Natural killer cell (primary cell): Measurements from ENCODE around the gene SLCO1A2. TPM values are rescaled to one million over a fixed set of nuclear protein-coding genes. Genes with fewer than 3 reads are reported as not detected.

Source experiments
- ATAC-seq, 3 donors: fragments of 150-1000 bp in 2 of 3; fragments of 200-7000 bp in 1 of 3; cut with Tn5 transposase; 1 replicate in 1 of 3; 2 replicates in 2 of 3; pipeline ENCODE4 v1.10.0; 2021; ENCODE audit warnings: mild to moderate bottlenecking in 2 of 3, moderate library complexity in 2 of 3
- DNase-seq, 2 donors: peaks; one replicate each; pipeline versions ENCODE4 v3.0.0 to v3.0.0-alpha.2; 2013 to 2021; ENCODE audit warnings: mixed read lengths in 1 of 2
- H3K27ac ChIP-seq: one replicate; pipeline ENCODE4 v1.5.1; 2013; ENCODE audit warnings: mild to moderate bottlenecking, low read length
- H3K27me3 ChIP-seq: one replicate; pipeline ENCODE4 v1.6.1; 2013; ENCODE audit warnings: low read length; ENCODE audit not compliant: control insufficient read depth, insufficient read depth
- H3K36me3 ChIP-seq: one replicate; pipeline ENCODE4 v1.6.1; 2013; ENCODE audit warnings: low read length; ENCODE audit not compliant: control insufficient read depth, insufficient read depth
- H3K4me1 ChIP-seq: one replicate; pipeline ENCODE4 v1.6.1; 2013; ENCODE audit warnings: low read length; ENCODE audit not compliant: control insufficient read depth, insufficient read depth
- H3K4me3 ChIP-seq: one replicate; pipeline ENCODE4 v1.5.1; 2013; ENCODE audit warnings: low read length
- H3K9me3 ChIP-seq: one replicate; pipeline ENCODE4 v1.6.1; 2013; ENCODE audit warnings: low read length; ENCODE audit not compliant: control insufficient read depth, insufficient read depth
- H3K27ac Mint-ChIP-seq, 2 donors: one replicate each; pipeline ENCODE4 v1.8.0; 2022; ENCODE audit warnings: mild to moderate bottlenecking in 2 of 2, mixed read lengths in 2 of 2, moderate library complexity in 1 of 2
- H3K27me3 Mint-ChIP-seq, 2 donors: one replicate each; pipeline ENCODE4 v1.8.0; 2022; ENCODE audit warnings: low read depth in 2 of 2, mixed read lengths in 2 of 2
- H3K36me3 Mint-ChIP-seq: one replicate; pipeline ENCODE4 v1.8.0; 2022; ENCODE audit warnings: mixed read lengths
- H3K4me1 Mint-ChIP-seq, 2 donors: one replicate each; pipeline ENCODE4 v1.8.0; 2022; ENCODE audit warnings: mixed read lengths in 2 of 2
- H3K4me3 Mint-ChIP-seq: one replicate; pipeline ENCODE4 v1.8.0; 2022; ENCODE audit warnings: mild to moderate bottlenecking, moderate library complexity, mixed read lengths
- H3K9me3 Mint-ChIP-seq, 2 donors: one replicate each; pipeline ENCODE4 v1.8.0; 2022; ENCODE audit warnings: mixed read lengths in 2 of 2
- CTCF ChIP-seq: fragments of 200-600 bp; IDR thresholded peaks from one replicate; pipeline ENCODE4 v1.8.0; 2022; ENCODE audit warnings: antibody characterized with exemption
- WGBS: methylation state at CpG from one replicate; pipeline ENCODE4 v1.1.7; 2013; ENCODE audit warnings: missing lambda C conversion rate; ENCODE audit not compliant: insufficient coverage; 5-methylcytosine and 5-hydroxymethylcytosine counted together
- intact Hi-C: fragments of 100-400 bp; cut with micrococcal nuclease; formaldehyde crosslinking; loops from one replicate; pipeline ENCODE4 v1.14.2; 2022
- total RNA-seq, 4 donors: library from RNA; stranded (reverse); fragments of 120-200 nt in 1 of 4; gene quantifications; one replicate each; pipeline versions ENCODE4 v1.2.3 to v1.2.4, GENCODE V29; 2013 to 2022

Gene SLCO1A2
- total RNA-seq, 3 donors from 2014 or later (not counting 1 experiment from before 2014, with no cell fraction given): not detected

- WGBS: 59% methylated on average over 2 of the region's 2 CpGs
- H3K27me3 Mint-ChIP-seq: no peaks in the 10 kb centered on the region
- intact Hi-C loops: no loop called here
- Histone ChIP-seq H3K4me1 (no peaks in the 10 kb centered on the region), H3K4me3 (no peak overlapping the region), H3K36me3 (no peaks in the 10 kb centered on the region), H3K27ac (no peak overlapping the region), H3K27me3 (no peaks in the 10 kb centered on the region), H3K9me3 (no peaks in the 10 kb centered on the region)
- peaks cover 5 to 12% of the 10 kb centered on the region in 2 donors for H3K9me3 Mint-ChIP-seq
- DNase-seq: no peak
- ATAC-seq: no peak
- no peak for TF ChIP-seq CTCF
- no peak overlapping the region for H3K4me3 Mint-ChIP-seq
- no peaks in the 10 kb centered on the region for H3K4me1 Mint-ChIP-seq
- H3K36me3 Mint-ChIP-seq: no peaks in the 10 kb centered on the region
- no peak overlapping the region for H3K27ac Mint-ChIP-seq
Measured at GRCh38 chr12:21219206-21219605, 115.5 kb downstream of the SLCO1A2 start.

Other genes starting within 250 kb of the SLCO1A2 start
- gene SLCO1B1, start 203.7 kb downstream of the SLCO1A2 start, total RNA-seq: not detected
- not detected for gene IAPP, start 38.0 kb upstream of the SLCO1A2 start, total RNA-seq
- gene PYROXD1, start 102.7 kb upstream of the SLCO1A2 start, total RNA-seq: 10 to 100 TPM; 44.2 to 64.7 (median 46.8) TPM
- 10 to 100 TPM; 39.4 to 46.8 (median 40.1) TPM for gene RECQL, start 166.7 kb upstream of the SLCO1A2 start, total RNA-seq
- 10 to 100 TPM; 30.9 to 38.0 (median 33.1) TPM for gene GOLT1B, start 166.9 kb upstream of the SLCO1A2 start, total RNA-seq
- gene SPX, start 191.4 kb upstream of the SLCO1A2 start, total RNA-seq: 1 to 10 TPM in 2 of 3 donors, not detected in 1; 1.2 to 1.4 TPM